GM23338 (cell line): ENCODE results near the gene AOC3. TPM values are rescaled to one million over a fixed set of nuclear protein-coding genes. Genes with fewer than 3 reads are reported as not detected.

Experiments
- ATAC-seq: fragments of 200-7000 bp; cut with Tn5 transposase; 3 replicates; pipeline ENCODE4 v1.9.1; 2020
- DNase-seq: peaks from one replicate; pipeline ENCODE4 v3.0.0-alpha.2; 2015; ENCODE audit warnings: low spot score
- H2AFZ ChIP-seq: fragments of 200-600 bp; sonication (generic); 2 replicates; pipeline ENCODE4 v1.8.0; 2016; ENCODE audit warnings: antibody characterized with exemption, mild to moderate bottlenecking, moderate library complexity
- H3F3A ChIP-seq: fragments of 200-600 bp; sonication (generic); replicated peaks from 2 replicates; pipeline ENCODE4 v1.8.0; 2017; ENCODE audit warnings: antibody characterized with exemption, mixed run types, low read depth
- H3K27ac ChIP-seq: fragments of 200-600 bp; sonication (generic); 2 replicates; pipeline ENCODE4 v1.6.1; 2016; ENCODE audit warnings: low read depth
- H3K27me3 ChIP-seq: fragments of 200-600 bp; sonication (generic); 2 replicates; pipeline ENCODE4 v1.8.0; 2016; ENCODE audit warnings: mild to moderate bottlenecking, mixed run types, moderate library complexity; ENCODE audit not compliant: insufficient read depth
- H3K36me3 ChIP-seq: fragments of 200-600 bp; sonication (generic); 2 replicates; pipeline ENCODE4 v1.8.0; 2016; ENCODE audit warnings: mild to moderate bottlenecking; ENCODE audit not compliant: insufficient read depth
- H3K4me1 ChIP-seq: fragments of 200-600 bp; sonication (generic); 2 replicates; pipeline ENCODE4 v1.8.0; 2016; ENCODE audit warnings: mild to moderate bottlenecking, moderate library complexity; ENCODE audit not compliant: insufficient read depth
- H3K4me2 ChIP-seq: fragments of 200-600 bp; sonication (generic); 2 replicates; pipeline ENCODE4 v1.7.1; 2017; ENCODE audit warnings: mixed run types
- H3K4me3 ChIP-seq: fragments of 200-600 bp; sonication (generic); 2 replicates; pipeline ENCODE4 v1.6.1; 2016; ENCODE audit warnings: mixed run types
- H3K79me2 ChIP-seq: fragments of 200-600 bp; sonication (generic); replicated peaks from 2 replicates; pipeline ENCODE4 v1.8.0; 2017; ENCODE audit warnings: mild to moderate bottlenecking; ENCODE audit not compliant: insufficient read depth
- H3K9me2 ChIP-seq: fragments of 200-600 bp; sonication (generic); 2 replicates; pipeline ENCODE4 v1.8.0; 2017; ENCODE audit not compliant: insufficient read depth
- H4K20me1 ChIP-seq: fragments of 200-600 bp; sonication (generic); replicated peaks from 2 replicates; pipeline ENCODE4 v1.8.0; 2017; ENCODE audit warnings: mild to moderate bottlenecking; ENCODE audit not compliant: insufficient read depth
- H3K27ac Mint-ChIP-seq: 2 replicates; pipeline ENCODE4 v1.8.0; 2020; ENCODE audit warnings: inconsistent platforms, mild to moderate bottlenecking, moderate library complexity, mixed read lengths
- H3K27me3 Mint-ChIP-seq: 3 replicates; pipeline ENCODE4 v1.8.0; 2022; ENCODE audit warnings: low read depth, mild to moderate bottlenecking, moderate library complexity, mixed read lengths, inconsistent platforms; ENCODE audit not compliant: insufficient read depth, poor library complexity
- H3K36me3 Mint-ChIP-seq: 3 replicates; pipeline ENCODE4 v1.8.0; 2021; ENCODE audit warnings: low read depth, mild to moderate bottlenecking, inconsistent platforms, moderate library complexity, mixed read lengths
- H3K4me1 Mint-ChIP-seq: 3 replicates; pipeline ENCODE4 v1.8.0; 2020; ENCODE audit warnings: mild to moderate bottlenecking, inconsistent platforms, mixed read lengths
- H3K4me3 Mint-ChIP-seq: 3 replicates; pipeline ENCODE4 v1.8.0; 2021; ENCODE audit warnings: moderate library complexity, mild to moderate bottlenecking, inconsistent platforms, mixed read lengths
- H3K9me3 Mint-ChIP-seq: 3 replicates; pipeline ENCODE4 v1.8.0; 2020; ENCODE audit warnings: moderate library complexity, mild to moderate bottlenecking, inconsistent platforms, mixed read lengths
- CREB1 ChIP-seq: fragments of 250-450 bp; sonication (Bioruptor Pico); IDR thresholded peaks from 2 replicates; pipeline ENCODE4 v1.5.0; 2020; ENCODE audit warnings: low read depth, mild to moderate bottlenecking, moderate library complexity
- EZH2 ChIP-seq: fragments of 200-600 bp; sonication (generic); IDR thresholded peaks from one replicate; pipeline ENCODE4 v1.8.0; 2017; ENCODE audit warnings: antibody characterized with exemption, mild to moderate bottlenecking, low read depth; ENCODE audit not compliant: unreplicated experiment
- EZH2phosphoT487 ChIP-seq: fragments of 200-600 bp; sonication (generic); IDR thresholded peaks from one replicate; pipeline ENCODE4 v1.8.1; 2018; ENCODE audit warnings: antibody characterized with exemption; ENCODE audit not compliant: unreplicated experiment
- JUNB ChIP-seq: IDR thresholded peaks from one replicate; pipeline ENCODE4 v1.6.1; 2016; ENCODE audit warnings: antibody characterized with exemption; ENCODE audit not compliant: unreplicated experiment
- NANOG ChIP-seq: IDR thresholded peaks from 2 replicates; pipeline ENCODE4 v1.6.1; 2016; ENCODE audit warnings: antibody characterized with exemption, borderline replicate concordance
- POLR2AphosphoS5 ChIP-seq: IDR thresholded peaks from 2 replicates; pipeline ENCODE4 v1.6.1; 2016; ENCODE audit warnings: antibody characterized with exemption, low read depth
- STAT1 ChIP-seq: IDR thresholded peaks from one replicate; pipeline ENCODE4 v1.6.1; 2016; ENCODE audit warnings: antibody characterized with exemption; ENCODE audit not compliant: unreplicated experiment
- ZNF114 ChIP-seq: fragments of 250-450 bp; sonication (Bioruptor Pico); IDR thresholded peaks from 2 replicates; pipeline ENCODE4 v1.5.0; 2020; ENCODE audit warnings: mild to moderate bottlenecking, moderate library complexity
- ZNF331 ChIP-seq: fragments of 250-450 bp; sonication (Bioruptor Pico); IDR thresholded peaks from 2 replicates; pipeline ENCODE4 v1.5.0; 2020; ENCODE audit warnings: low read depth, mild to moderate bottlenecking, moderate library complexity
- polyA plus RNA-seq: library from polyadenylated mRNA; unstranded; fragments of >200 nt; fragmentation: Nextera tagmentation; extraction: Ambion mirVana; gene quantifications from 2 replicates; pipeline ENCODE4 v1.2.1, GENCODE V29; 2016
- total RNA-seq: library from RNA; depleted of rRNA; stranded (reverse); fragments of >200 nt; shearing (Covaris generic); gene quantifications from 2 replicates; pipeline ENCODE4 v1.2.3, GENCODE V29; 2014
- TF ChIP-seq, protein P1 (sequence below): IDR thresholded peaks from one replicate; pipeline ENCODE4 v1.6.1; 2018; ENCODE audit warnings: antibody characterized with exemption; ENCODE audit not compliant: unreplicated experiment
- TF ChIP-seq, protein P2 (sequence below), 2 experiments: fragments of 200-600 bp in 1 of 2; sonication (generic) in 1 of 2; conservative IDR thresholded peaks; 2 replicates each; pipeline versions ENCODE4 v1.5.1 to v1.6.1; 2016 to 2017; ENCODE audit warnings: antibody characterized with exemption in 2 of 2, low read depth in 2 of 2, mild to moderate bottlenecking in 2 of 2, moderate library complexity in 1 of 2
- TF ChIP-seq, protein P3 (sequence below): fragments of 250-450 bp; sonication (Bioruptor Pico); IDR thresholded peaks from 2 replicates; pipeline ENCODE4 v1.5.0; 2020; ENCODE audit warnings: mild to moderate bottlenecking, moderate library complexity
- TF ChIP-seq, protein P4 (sequence below): IDR thresholded peaks from 2 replicates; pipeline ENCODE4 v1.6.1; 2016; ENCODE audit warnings: antibody characterized with exemption

The AOC3 gene
- total and polyA plus RNA-seq, 2 experiments from 2014 or later: 1.4 to 1.7 TPM

DNA sequence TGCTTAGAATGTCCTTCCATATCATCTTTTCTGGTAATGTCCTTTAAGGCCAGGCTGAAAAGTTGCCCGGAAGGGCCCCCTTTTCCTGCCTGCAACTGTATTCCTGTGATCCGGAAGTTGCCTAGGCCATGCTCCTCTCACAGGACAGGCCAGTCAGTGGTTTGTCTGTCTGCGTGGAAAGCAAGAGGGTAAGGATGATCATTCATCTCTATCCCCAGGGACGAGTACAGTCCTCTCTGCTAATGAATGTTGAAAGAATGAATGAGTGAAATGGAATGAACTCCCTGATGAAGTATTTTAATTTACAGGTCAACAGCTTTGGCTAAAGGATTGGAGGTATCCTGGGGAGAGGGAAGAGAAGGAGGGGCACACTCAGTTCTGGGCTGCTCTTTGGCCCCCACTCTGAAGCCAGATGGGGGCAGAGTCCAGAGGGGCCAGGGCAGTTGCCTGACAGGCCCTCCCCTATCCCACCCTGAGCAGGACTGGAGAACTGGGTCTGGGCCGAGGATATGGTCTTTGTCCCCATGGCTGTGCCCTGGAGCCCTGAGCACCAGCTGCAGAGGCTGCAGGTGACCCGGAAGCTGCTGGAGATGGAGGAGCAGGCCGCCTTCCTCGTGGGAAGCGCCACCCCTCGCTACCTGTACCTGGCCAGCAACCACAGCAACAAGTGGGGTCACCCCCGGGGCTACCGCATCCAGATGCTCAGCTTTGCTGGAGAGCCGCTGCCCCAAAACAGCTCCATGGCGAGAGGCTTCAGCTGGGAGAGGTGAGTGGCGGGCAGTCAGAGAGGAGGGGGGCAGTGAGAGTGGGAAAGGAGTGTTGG is 3.2 kb downstream of the AOC3 start:
- H4K20me1 ChIP-seq: no peaks in the 10 kb centered on the region; the same call in 1 of the 2 replicates
- no peak for ATAC-seq
- H3K36me3 ChIP-seq: no peaks in the 10 kb centered on the region
- no peak overlapping the region for H3K4me2 ChIP-seq
- no peaks in the 10 kb centered on the region for H3K27me3 ChIP-seq
- peaks cover 4% of the 10 kb centered on the region for H3K27me3 Mint-ChIP-seq
- H3K27ac Mint-ChIP-seq: no peak overlapping the region
- no peaks in the 10 kb centered on the region for H3K4me1 ChIP-seq
- H3K36me3 Mint-ChIP-seq: no peaks in the 10 kb centered on the region; the same call in 1 of the 3 replicates
- no peak overlapping the region for H2AFZ ChIP-seq
- H3K4me1 Mint-ChIP-seq: peaks cover 2% of the 10 kb centered on the region; the same call in 1 of the 3 replicates
- DNase-seq: no peak
- no peak overlapping the region for H3K4me3 Mint-ChIP-seq
- H3K9me2 ChIP-seq: no peaks in the 10 kb centered on the region
- H3K4me3 ChIP-seq: no peak overlapping the region
- no peak overlapping the region for H3K27ac ChIP-seq
- TF ChIP-seq CREB1 (CRISPR knock-in tag): no peak
- no peak for TF ChIP-seq NANOG
- TF ChIP-seq EZH2phosphoT487: no peak
- TF ChIP-seq POLR2AphosphoS5: no peak
- TF ChIP-seq STAT1: no peak
- TF ChIP-seq, protein P1, sequence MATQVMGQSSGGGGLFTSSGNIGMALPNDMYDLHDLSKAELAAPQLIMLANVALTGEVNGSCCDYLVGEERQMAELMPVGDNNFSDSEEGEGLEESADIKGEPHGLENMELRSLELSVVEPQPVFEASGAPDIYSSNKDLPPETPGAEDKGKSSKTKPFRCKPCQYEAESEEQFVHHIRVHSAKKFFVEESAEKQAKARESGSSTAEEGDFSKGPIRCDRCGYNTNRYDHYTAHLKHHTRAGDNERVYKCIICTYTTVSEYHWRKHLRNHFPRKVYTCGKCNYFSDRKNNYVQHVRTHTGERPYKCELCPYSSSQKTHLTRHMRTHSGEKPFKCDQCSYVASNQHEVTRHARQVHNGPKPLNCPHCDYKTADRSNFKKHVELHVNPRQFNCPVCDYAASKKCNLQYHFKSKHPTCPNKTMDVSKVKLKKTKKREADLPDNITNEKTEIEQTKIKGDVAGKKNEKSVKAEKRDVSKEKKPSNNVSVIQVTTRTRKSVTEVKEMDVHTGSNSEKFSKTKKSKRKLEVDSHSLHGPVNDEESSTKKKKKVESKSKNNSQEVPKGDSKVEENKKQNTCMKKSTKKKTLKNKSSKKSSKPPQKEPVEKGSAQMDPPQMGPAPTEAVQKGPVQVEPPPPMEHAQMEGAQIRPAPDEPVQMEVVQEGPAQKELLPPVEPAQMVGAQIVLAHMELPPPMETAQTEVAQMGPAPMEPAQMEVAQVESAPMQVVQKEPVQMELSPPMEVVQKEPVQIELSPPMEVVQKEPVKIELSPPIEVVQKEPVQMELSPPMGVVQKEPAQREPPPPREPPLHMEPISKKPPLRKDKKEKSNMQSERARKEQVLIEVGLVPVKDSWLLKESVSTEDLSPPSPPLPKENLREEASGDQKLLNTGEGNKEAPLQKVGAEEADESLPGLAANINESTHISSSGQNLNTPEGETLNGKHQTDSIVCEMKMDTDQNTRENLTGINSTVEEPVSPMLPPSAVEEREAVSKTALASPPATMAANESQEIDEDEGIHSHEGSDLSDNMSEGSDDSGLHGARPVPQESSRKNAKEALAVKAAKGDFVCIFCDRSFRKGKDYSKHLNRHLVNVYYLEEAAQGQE: no peak
- TF ChIP-seq ZNF331 (CRISPR knock-in tag): no peak
- TF ChIP-seq, protein P2, sequence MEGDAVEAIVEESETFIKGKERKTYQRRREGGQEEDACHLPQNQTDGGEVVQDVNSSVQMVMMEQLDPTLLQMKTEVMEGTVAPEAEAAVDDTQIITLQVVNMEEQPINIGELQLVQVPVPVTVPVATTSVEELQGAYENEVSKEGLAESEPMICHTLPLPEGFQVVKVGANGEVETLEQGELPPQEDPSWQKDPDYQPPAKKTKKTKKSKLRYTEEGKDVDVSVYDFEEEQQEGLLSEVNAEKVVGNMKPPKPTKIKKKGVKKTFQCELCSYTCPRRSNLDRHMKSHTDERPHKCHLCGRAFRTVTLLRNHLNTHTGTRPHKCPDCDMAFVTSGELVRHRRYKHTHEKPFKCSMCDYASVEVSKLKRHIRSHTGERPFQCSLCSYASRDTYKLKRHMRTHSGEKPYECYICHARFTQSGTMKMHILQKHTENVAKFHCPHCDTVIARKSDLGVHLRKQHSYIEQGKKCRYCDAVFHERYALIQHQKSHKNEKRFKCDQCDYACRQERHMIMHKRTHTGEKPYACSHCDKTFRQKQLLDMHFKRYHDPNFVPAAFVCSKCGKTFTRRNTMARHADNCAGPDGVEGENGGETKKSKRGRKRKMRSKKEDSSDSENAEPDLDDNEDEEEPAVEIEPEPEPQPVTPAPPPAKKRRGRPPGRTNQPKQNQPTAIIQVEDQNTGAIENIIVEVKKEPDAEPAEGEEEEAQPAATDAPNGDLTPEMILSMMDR (conservative IDR thresholded peaks at IDR 0.05; ENCODE audit: low read depth in 2 of 2): no peak
- TF ChIP-seq, protein P3, sequence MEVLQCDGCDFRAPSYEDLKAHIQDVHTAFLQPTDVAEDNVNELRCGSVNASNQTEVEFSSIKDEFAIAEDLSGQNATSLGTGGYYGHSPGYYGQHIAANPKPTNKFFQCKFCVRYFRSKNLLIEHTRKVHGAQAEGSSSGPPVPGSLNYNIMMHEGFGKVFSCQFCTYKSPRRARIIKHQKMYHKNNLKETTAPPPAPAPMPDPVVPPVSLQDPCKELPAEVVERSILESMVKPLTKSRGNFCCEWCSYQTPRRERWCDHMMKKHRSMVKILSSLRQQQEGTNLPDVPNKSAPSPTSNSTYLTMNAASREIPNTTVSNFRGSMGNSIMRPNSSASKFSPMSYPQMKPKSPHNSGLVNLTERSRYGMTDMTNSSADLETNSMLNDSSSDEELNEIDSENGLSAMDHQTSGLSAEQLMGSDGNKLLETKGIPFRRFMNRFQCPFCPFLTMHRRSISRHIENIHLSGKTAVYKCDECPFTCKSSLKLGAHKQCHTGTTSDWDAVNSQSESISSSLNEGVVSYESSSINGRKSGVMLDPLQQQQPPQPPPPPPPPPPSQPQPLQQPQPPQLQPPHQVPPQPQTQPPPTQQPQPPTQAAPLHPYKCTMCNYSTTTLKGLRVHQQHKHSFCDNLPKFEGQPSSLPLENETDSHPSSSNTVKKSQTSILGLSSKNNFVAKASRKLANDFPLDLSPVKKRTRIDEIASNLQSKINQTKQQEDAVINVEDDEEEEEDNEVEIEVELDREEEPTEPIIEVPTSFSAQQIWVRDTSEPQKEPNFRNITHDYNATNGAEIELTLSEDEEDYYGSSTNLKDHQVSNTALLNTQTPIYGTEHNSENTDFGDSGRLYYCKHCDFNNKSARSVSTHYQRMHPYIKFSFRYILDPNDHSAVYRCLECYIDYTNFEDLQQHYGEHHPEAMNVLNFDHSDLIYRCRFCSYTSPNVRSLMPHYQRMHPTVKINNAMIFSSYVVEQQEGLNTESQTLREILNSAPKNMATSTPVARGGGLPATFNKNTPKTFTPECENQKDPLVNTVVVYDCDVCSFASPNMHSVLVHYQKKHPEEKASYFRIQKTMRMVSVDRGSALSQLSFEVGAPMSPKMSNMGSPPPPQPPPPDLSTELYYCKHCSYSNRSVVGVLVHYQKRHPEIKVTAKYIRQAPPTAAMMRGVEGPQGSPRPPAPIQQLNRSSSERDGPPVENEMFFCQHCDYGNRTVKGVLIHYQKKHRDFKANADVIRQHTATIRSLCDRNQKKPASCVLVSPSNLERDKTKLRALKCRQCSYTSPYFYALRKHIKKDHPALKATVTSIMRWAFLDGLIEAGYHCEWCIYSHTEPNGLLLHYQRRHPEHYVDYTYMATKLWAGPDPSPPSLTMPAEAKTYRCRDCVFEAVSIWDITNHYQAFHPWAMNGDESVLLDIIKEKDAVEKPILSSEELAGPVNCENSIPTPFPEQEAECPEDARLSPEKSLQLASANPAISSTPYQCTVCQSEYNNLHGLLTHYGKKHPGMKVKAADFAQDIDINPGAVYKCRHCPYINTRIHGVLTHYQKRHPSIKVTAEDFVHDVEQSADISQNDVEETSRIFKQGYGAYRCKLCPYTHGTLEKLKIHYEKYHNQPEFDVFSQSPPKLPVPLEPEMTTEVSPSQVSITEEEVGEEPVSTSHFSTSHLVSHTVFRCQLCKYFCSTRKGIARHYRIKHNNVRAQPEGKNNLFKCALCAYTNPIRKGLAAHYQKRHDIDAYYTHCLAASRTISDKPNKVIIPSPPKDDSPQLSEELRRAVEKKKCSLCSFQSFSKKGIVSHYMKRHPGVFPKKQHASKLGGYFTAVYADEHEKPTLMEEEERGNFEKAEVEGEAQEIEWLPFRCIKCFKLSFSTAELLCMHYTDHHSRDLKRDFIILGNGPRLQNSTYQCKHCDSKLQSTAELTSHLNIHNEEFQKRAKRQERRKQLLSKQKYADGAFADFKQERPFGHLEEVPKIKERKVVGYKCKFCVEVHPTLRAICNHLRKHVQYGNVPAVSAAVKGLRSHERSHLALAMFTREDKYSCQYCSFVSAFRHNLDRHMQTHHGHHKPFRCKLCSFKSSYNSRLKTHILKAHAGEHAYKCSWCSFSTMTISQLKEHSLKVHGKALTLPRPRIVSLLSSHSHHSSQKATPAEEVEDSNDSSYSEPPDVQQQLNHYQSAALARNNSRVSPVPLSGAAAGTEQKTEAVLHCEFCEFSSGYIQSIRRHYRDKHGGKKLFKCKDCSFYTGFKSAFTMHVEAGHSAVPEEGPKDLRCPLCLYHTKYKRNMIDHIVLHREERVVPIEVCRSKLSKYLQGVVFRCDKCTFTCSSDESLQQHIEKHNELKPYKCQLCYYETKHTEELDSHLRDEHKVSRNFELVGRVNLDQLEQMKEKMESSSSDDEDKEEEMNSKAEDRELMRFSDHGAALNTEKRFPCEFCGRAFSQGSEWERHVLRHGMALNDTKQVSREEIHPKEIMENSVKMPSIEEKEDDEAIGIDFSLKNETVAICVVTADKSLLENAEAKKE (CRISPR knock-in tag): no peak
- no peak for TF ChIP-seq ZNF114 (CRISPR knock-in tag)
- TF ChIP-seq JUNB: no peak
- TF ChIP-seq, protein P4, sequence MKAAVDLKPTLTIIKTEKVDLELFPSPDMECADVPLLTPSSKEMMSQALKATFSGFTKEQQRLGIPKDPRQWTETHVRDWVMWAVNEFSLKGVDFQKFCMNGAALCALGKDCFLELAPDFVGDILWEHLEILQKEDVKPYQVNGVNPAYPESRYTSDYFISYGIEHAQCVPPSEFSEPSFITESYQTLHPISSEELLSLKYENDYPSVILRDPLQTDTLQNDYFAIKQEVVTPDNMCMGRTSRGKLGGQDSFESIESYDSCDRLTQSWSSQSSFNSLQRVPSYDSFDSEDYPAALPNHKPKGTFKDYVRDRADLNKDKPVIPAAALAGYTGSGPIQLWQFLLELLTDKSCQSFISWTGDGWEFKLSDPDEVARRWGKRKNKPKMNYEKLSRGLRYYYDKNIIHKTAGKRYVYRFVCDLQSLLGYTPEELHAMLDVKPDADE: no peak
- TF ChIP-seq EZH2: no peak
- no peaks in the 10 kb centered on the region for H3F3A ChIP-seq
- H3K9me3 Mint-ChIP-seq: no peaks in the 10 kb centered on the region; the same call in 1 of the 3 replicates
- H3K79me2 ChIP-seq: no peaks in the 10 kb centered on the region
